ENCODE data around the gene LPIN1. TPM values are rescaled to one million over a fixed set of nuclear protein-coding genes. Genes with fewer than 3 reads are reported as not detected.
"Not testable (repeated sequence)": the region's sequence is repeated elsewhere in the genome, so short reads cannot be mapped to it uniquely, and the experiment has no call there.

LPIN1 gene
- total RNA-seq, 1 donor from 2014 or later, result 18.3 TPM

DNA sequence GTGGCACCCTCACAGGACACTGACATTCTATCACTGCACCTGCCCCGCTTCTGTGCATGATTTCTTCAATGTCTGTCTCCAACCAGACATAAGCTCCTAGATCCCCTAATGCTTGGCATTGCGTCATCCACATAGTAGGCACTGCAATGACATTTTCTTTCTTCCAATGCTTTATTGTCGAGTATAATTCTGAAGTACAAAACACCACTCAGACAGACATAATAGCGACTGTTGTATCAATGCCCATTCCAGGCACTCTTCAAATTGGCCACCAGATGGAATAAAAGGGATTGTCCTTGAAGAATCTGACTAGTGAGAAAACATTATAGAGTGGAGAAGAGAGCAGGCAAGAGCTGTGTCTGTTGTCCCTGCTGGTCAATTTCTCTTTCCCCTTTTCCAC, 89.0 kb downstream of the LPIN1 start:
- no peak for DNase-seq (ENCODE audit: low spot score, unreplicated experiment)

DNA sequence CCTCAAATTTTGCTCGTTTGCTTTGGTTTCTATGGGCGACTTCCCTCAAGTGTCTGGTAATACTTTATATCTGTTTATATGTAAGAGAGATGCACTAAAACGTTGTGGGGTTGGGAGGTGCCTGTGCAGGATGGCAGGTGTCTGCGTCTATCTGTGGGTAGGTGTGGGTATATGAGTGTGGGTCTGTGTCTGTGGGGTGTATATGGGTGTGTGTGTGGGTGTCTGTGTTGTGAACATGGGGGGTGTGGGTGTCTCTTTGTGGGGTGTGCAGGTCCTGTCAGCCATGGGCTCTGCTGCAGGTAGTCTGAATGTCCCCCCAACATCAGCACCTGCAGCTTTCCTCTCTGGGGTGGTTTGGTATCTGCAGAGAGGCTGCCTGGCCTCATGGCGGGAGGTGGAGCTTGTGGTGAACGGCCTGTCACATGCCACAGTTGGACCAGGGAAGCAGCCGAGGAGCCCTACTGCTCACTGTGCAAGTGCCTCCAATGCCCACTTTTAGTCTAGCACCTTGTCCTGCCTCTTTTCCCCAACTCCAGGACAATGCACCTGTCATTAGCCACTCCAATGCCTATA, 90.3 kb downstream of the LPIN1 start:
- TF ChIP-seq, protein P1, sequence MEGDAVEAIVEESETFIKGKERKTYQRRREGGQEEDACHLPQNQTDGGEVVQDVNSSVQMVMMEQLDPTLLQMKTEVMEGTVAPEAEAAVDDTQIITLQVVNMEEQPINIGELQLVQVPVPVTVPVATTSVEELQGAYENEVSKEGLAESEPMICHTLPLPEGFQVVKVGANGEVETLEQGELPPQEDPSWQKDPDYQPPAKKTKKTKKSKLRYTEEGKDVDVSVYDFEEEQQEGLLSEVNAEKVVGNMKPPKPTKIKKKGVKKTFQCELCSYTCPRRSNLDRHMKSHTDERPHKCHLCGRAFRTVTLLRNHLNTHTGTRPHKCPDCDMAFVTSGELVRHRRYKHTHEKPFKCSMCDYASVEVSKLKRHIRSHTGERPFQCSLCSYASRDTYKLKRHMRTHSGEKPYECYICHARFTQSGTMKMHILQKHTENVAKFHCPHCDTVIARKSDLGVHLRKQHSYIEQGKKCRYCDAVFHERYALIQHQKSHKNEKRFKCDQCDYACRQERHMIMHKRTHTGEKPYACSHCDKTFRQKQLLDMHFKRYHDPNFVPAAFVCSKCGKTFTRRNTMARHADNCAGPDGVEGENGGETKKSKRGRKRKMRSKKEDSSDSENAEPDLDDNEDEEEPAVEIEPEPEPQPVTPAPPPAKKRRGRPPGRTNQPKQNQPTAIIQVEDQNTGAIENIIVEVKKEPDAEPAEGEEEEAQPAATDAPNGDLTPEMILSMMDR (IDR thresholded peaks at IDR 0.05; ENCODE audit: unreplicated experiment), result no peak
- no peak for DNase-seq (ENCODE audit: low spot score, unreplicated experiment)
- H3K9me3 Mint-ChIP-seq (ENCODE audit: low read depth), result peaks cover 10% of the 10 kb centered on the region
- H3K36me3 Mint-ChIP-seq (ENCODE audit: insufficient read depth), result no peaks in the 10 kb centered on the region
- no peaks in the 10 kb centered on the region for H3K4me1 Mint-ChIP-seq (ENCODE audit: low read depth)
- H3K27ac Mint-ChIP-seq, result no peak overlapping the region
- H3K27me3 Mint-ChIP-seq, result peaks cover 19% of the 10 kb centered on the region
- no peak overlapping the region for H3K4me3 Mint-ChIP-seq (ENCODE audit: low read depth)

More for the DNA sequence above, 89.0 kb downstream of the LPIN1 start:
- no peak overlapping the region for H3K4me3 Mint-ChIP-seq (ENCODE audit: low read depth)
- H3K36me3 Mint-ChIP-seq (ENCODE audit: insufficient read depth), result no peaks in the 10 kb centered on the region
- H3K27me3 Mint-ChIP-seq, result peaks cover 16% of the 10 kb centered on the region
- H3K9me3 Mint-ChIP-seq (ENCODE audit: low read depth), result peaks cover 10% of the 10 kb centered on the region
- H3K4me1 Mint-ChIP-seq (ENCODE audit: low read depth), result peaks cover 9% of the 10 kb centered on the region
- no peak overlapping the region for H3K27ac Mint-ChIP-seq
- TF ChIP-seq, protein P1 (IDR thresholded peaks at IDR 0.05; ENCODE audit: unreplicated experiment), result no peak

DNA sequence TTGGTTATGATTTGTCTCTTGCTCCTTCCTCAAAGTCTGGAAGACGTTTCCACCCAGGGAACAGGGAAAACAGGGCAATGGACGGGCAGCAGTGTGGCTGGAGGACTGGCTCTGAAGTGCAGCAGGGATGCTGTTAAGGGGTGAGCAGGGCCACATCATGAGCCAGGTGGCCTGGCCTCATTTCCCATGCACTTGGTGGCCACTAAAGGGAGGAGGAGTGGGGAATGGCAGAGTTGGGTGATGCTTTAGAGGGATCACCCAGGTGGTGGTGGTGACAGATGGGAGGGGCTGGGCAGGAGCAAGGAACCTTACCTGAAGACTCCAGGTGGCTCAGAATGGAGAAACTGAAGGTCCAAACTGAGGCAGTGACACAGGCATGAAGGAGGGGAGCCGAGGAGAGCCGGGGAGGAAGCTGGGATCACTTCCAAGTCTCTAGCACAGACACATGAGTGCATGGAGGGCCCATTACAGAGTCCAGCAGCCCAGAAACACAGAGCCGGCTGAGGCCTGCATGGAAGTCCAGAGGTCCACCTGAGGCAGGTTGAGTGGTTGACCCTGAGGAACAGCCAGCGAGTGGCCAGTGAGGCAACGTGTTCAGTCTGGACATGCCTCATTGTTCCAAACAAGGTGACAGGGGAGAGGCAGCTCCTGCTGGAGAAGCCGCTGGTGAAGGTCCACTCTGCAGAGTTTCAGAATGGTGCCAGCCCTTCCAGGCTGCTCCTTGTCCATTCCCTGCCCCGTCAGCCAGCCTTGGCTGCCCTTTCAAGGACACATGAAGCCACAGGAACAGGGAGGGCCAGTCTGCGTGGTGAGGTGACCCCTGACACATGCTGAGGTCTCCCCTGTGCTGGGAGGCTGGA, 91.7 kb downstream of the LPIN1 start:
- H3K9me3 Mint-ChIP-seq (ENCODE audit: low read depth), result peaks cover 10% of the 10 kb centered on the region
- H3K27ac Mint-ChIP-seq, result no peak overlapping the region
- peaks cover 19% of the 10 kb centered on the region for H3K27me3 Mint-ChIP-seq
- H3K4me1 Mint-ChIP-seq (ENCODE audit: low read depth), result no peaks in the 10 kb centered on the region
- no peaks in the 10 kb centered on the region for H3K36me3 Mint-ChIP-seq (ENCODE audit: insufficient read depth)
- no peak for DNase-seq (ENCODE audit: low spot score, unreplicated experiment)
- TF ChIP-seq, protein P1 (IDR thresholded peaks at IDR 0.05; ENCODE audit: unreplicated experiment), result no peak
- no peak overlapping the region for H3K4me3 Mint-ChIP-seq (ENCODE audit: low read depth)

DNA sequence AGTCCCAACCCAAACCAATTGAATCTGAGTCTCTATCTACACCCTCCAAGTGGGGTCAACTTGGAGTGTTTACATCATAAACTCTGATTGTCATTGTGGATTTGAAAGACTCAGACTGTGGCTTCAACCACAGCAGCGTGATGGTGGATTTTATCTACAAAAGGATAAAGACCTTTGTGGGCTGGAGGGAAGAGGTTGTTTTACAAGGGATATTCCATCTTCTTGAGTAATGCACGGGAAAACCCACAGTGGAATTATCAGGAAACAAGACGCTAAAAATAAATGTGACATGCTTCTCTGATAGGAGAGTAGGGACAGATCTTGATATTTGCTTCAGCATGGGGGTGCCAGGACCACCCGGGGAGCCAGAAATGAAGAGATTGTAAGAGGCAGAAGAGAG, 93.5 kb downstream of the LPIN1 start:
- Mint-ChIP-seq H3K4me3 (ENCODE audit: low read depth) (no peak overlapping the region), H3K27me3 (peaks cover 19% of the 10 kb centered on the region), H3K9me3 (ENCODE audit: low read depth) (peaks cover 6% of the 10 kb centered on the region), H3K27ac (no peak overlapping the region), H3K4me1 (ENCODE audit: low read depth) (no peaks in the 10 kb centered on the region), H3K36me3 (ENCODE audit: insufficient read depth) (no peaks in the 10 kb centered on the region)
- TF ChIP-seq, protein P1 (IDR thresholded peaks at IDR 0.05; ENCODE audit: unreplicated experiment), result no peak
- DNase-seq (ENCODE audit: low spot score, unreplicated experiment), result no peak

DNA sequence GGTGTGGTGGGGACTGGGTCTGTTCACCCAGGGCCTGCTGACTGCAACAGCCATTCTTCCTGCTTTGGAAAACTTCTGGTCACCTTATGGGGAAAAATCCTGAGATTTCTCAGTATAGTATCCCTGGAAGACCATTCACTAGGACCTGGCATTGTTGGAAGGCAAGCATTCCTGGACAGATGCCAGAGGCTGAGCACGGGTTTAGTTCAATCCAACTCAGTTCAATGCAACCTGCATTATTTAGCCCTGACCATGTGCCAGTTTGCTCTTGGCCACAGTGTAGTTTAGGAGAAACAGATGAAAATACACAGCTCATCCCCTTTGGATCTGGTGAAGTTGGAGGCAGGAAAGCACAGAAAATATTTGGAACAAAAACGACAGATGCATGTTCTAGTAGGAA, 95.9 kb downstream of the LPIN1 start:
- Mint-ChIP-seq H3K27ac (no peak overlapping the region), H3K36me3 (ENCODE audit: insufficient read depth) (no peaks in the 10 kb centered on the region), H3K9me3 (ENCODE audit: low read depth) (peaks cover 3% of the 10 kb centered on the region), H3K4me1 (ENCODE audit: low read depth) (no peaks in the 10 kb centered on the region), H3K4me3 (ENCODE audit: low read depth) (no peak overlapping the region), H3K27me3 (peaks cover 16% of the 10 kb centered on the region)
- TF ChIP-seq, protein P1 (IDR thresholded peaks at IDR 0.05; ENCODE audit: unreplicated experiment), result no peak
- DNase-seq (ENCODE audit: low spot score, unreplicated experiment), result no peak

DNA sequence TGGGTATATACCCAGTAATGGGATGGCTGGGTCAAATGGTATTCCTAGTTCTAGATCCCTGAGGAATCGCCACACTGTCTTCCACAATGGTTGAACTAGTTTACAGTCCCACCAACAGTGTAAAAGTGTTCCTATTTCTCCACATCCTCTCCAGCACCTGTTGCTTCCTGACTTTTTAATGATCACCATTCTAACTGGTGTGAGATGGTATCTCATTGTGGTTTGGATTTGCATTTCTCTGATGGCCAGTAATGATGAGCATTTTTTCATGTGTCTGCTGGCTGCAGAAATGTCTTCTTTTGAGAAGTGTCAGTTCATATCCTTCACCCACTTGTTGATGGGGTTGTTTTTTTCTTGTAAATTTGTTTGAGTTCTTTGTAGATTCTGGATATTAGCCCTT, 98.4 kb downstream of the LPIN1 start:
- H3K27me3 Mint-ChIP-seq; DNase-seq (ENCODE audit: low spot score, unreplicated experiment); H3K27ac Mint-ChIP-seq; H3K36me3 Mint-ChIP-seq (ENCODE audit: insufficient read depth); H3K4me1 Mint-ChIP-seq (ENCODE audit: low read depth); H3K4me3 Mint-ChIP-seq (ENCODE audit: low read depth): not testable (repeated sequence)
- H3K9me3 Mint-ChIP-seq (ENCODE audit: low read depth), result peaks cover 10% of the 10 kb centered on the region

DNA sequence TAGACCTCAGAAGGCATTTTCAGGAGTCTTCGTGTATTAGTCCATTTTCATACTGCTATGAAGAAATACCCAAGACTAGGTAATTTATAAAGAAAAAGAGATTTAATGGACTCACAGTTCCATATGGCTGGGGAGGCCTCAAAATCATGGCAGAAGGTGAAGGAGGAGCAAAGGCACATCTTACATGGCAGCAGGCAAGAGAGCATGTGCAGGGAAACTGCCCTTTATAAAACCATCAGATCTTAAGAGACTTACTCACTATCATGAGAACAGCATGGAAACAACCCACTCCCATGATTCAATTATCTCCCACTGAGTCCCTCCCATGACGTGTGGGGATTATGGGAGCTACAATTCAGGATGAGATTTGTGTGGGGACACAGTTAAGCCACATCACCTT, 101.5 kb downstream of the LPIN1 start:
- H3K36me3 Mint-ChIP-seq (ENCODE audit: insufficient read depth); H3K27ac Mint-ChIP-seq; H3K27me3 Mint-ChIP-seq; DNase-seq (ENCODE audit: low spot score, unreplicated experiment); H3K4me1 Mint-ChIP-seq (ENCODE audit: low read depth); H3K4me3 Mint-ChIP-seq (ENCODE audit: low read depth): not testable (repeated sequence)
- H3K9me3 Mint-ChIP-seq (ENCODE audit: low read depth), result peaks cover 10% of the 10 kb centered on the region

Data from progenitor cell of endocrine pancreas (in vitro differentiated cells).